H1 (cell line): ENCODE measurements around the gene THRB. TPM values are rescaled to one million over a fixed set of nuclear protein-coding genes. Genes with fewer than 3 reads are reported as not detected.

ENCODE experiments used
- CTCF ChIA-PET: fragments of 300-600 bp; sonication (Branson Sonifier 250); formaldehyde crosslinking; loops from one replicate; lab custom pipeline; 2021; ENCODE audit not compliant: partially characterized antibody; lab: Charles Lee
- POLR2A ChIA-PET: fragments of 300-600 bp; sonication (Branson Sonifier 250); formaldehyde crosslinking; loops from one replicate; lab custom pipeline; 2021; ENCODE audit warnings: inconsistent platforms; ENCODE audit not compliant: partially characterized antibody; lab: Charles Lee
- DNase-seq, 2 experiments: peaks; one replicate each; pipeline versions ENCODE4 v3.0.0 to v3.0.0-alpha.2; 2010 to 2022; ENCODE audit warnings: low spot score in 2 of 2, low read depth in 1 of 2, mixed read lengths in 1 of 2
- FAIRE-seq: peaks from 2 replicates; lab custom pipeline; 2011; peaks lifted over from hg19 to GRCh38; lab: Jason Lieb, UNC
- H2AFZ ChIP-seq: 2 replicates; pipeline ENCODE4 v1.8.1; 2012; ENCODE audit warnings: low read length, inconsistent platforms
- H2AK5ac ChIP-seq: 2 replicates; pipeline ENCODE4 v1.6.1; 2013; ENCODE audit warnings: low read depth, low read length
- H2BK120ac ChIP-seq: replicated peaks from 2 replicates; pipeline ENCODE3; 2013; ENCODE audit warnings: low read depth, low read length, inconsistent platforms
- H2BK12ac ChIP-seq: 2 replicates; pipeline ENCODE4 v1.6.1; 2013; ENCODE audit warnings: low read depth, low read length
- H2BK15ac ChIP-seq: 2 replicates; pipeline ENCODE4 v1.6.1; 2013; ENCODE audit warnings: low read length
- H2BK20ac ChIP-seq: 2 replicates; pipeline ENCODE4 v1.6.1; 2013; ENCODE audit warnings: low read length
- H2BK5ac ChIP-seq: 2 replicates; pipeline ENCODE4 v1.6.1; 2013; ENCODE audit warnings: low read depth, low read length
- H3K14ac ChIP-seq: 2 replicates; pipeline ENCODE4 v1.6.1; 2013; ENCODE audit warnings: inconsistent platforms; ENCODE audit not compliant: insufficient read length
- H3K18ac ChIP-seq: 2 replicates; pipeline ENCODE4 v1.6.1; 2013; ENCODE audit warnings: low read length; ENCODE audit errors: extremely low read depth
- H3K23ac ChIP-seq: 2 replicates; pipeline ENCODE4 v1.6.1; 2013; ENCODE audit warnings: inconsistent platforms; ENCODE audit not compliant: insufficient read length
- H3K23me2 ChIP-seq: 2 replicates; pipeline ENCODE4 v1.6.1; 2013; ENCODE audit warnings: low read depth, low read length
- H3K27ac ChIP-seq: 2 replicates; pipeline ENCODE4 v1.6.1; 2011; ENCODE audit warnings: low read depth, low read length, inconsistent platforms
- H3K27me3 ChIP-seq, 4 experiments: replicated peaks in 1 of 4; 1 replicate in 1 of 4; 2 replicates in 3 of 4; pipeline versions ENCODE4 v1.6.1 to v1.8.1; 2011 to 2013; ENCODE audit warnings: low read length in 3 of 4, mild to moderate bottlenecking in 3 of 4, inconsistent platforms in 2 of 4, mixed read lengths in 2 of 4, moderate library complexity in 1 of 4; ENCODE audit not compliant: control insufficient read depth in 3 of 4, insufficient read depth in 3 of 4; ENCODE audit errors: extremely low read depth in 1 of 4
- H3K36me3 ChIP-seq, 4 experiments: 2 replicates each; pipeline versions ENCODE4 v1.6.1 to v1.8.1; 2011 to 2013; ENCODE audit warnings: mild to moderate bottlenecking in 4 of 4, low read length in 3 of 4, moderate library complexity in 2 of 4, control low read depth in 1 of 4, inconsistent platforms in 1 of 4; ENCODE audit not compliant: insufficient read depth in 4 of 4, control insufficient read depth in 2 of 4
- H3K4ac ChIP-seq: replicated peaks from 2 replicates; pipeline ENCODE3; 2013; ENCODE audit warnings: low read length, low read depth, mixed read lengths, inconsistent platforms; ENCODE audit not compliant: insufficient read length
- H3K4me1 ChIP-seq, 4 experiments: replicated peaks in 1 of 4; 1 replicate in 1 of 4; 2 replicates in 3 of 4; pipeline versions ENCODE4 v1.6.1 to v1.8.1; 2011 to 2013; ENCODE audit warnings: low read length in 3 of 4, inconsistent platforms in 2 of 4, mixed read lengths in 1 of 4; ENCODE audit not compliant: insufficient read depth in 4 of 4, control insufficient read depth in 3 of 4
- H3K4me2 ChIP-seq, 2 experiments: 2 replicates each; pipeline versions ENCODE4 v1.6.1 to v1.8.1; 2011 to 2013; ENCODE audit warnings: low read depth in 2 of 2, low read length in 2 of 2, control low read depth in 1 of 2, inconsistent platforms in 1 of 2, mild to moderate bottlenecking in 1 of 2; ENCODE audit not compliant: insufficient read depth in 1 of 2
- H3K4me3 ChIP-seq, 4 experiments: fragments of 200-600, 300-600 bp in 1 of 4; sonication (generic), shearing (Covaris generic), sonication (Bioruptor Twin) in 1 of 4; 2 replicates each; pipeline versions ENCODE4 v1.5.1 to v1.8.1; 2011 to 2016; ENCODE audit warnings: low read length in 4 of 4, low read depth in 3 of 4, control low read depth in 2 of 4, inconsistent platforms in 2 of 4, mild to moderate bottlenecking in 2 of 4, mixed read lengths in 1 of 4, moderate library complexity in 1 of 4; ENCODE audit not compliant: insufficient read depth in 2 of 4; ENCODE audit errors: extremely low read depth in 1 of 4
- H3K56ac ChIP-seq: replicated peaks from 2 replicates; pipeline ENCODE3; 2013; ENCODE audit warnings: low read depth, mild to moderate bottlenecking, mixed read lengths, low read length, inconsistent platforms; ENCODE audit not compliant: insufficient read length
- H3K79me1 ChIP-seq: 2 replicates; pipeline ENCODE4 v1.6.1; 2013; ENCODE audit warnings: low read depth, low read length, control low read depth
- H3K79me2 ChIP-seq, 2 experiments: 2 replicates each; pipeline versions ENCODE4 v1.6.1 to v1.8.1; 2012 to 2013; ENCODE audit warnings: low read length in 2 of 2, mild to moderate bottlenecking in 2 of 2, inconsistent platforms in 1 of 2; ENCODE audit not compliant: insufficient read depth in 2 of 2, control insufficient read depth in 1 of 2
- H3K9ac ChIP-seq, 4 experiments: replicated peaks in 1 of 4; 1 replicate in 1 of 4; 2 replicates in 3 of 4; pipeline versions ENCODE4 v1.6.1 to v1.8.1; 2011 to 2013; ENCODE audit warnings: low read depth in 3 of 4, low read length in 3 of 4, control low read depth in 2 of 4, mild to moderate bottlenecking in 2 of 4, moderate library complexity in 2 of 4, inconsistent platforms in 1 of 4; ENCODE audit errors: extremely low read depth in 1 of 4
- H3K9me3 ChIP-seq, 2 experiments: 2 replicates each; pipeline versions ENCODE4 v1.6.1 to v1.8.1; 2012 to 2013; ENCODE audit warnings: mild to moderate bottlenecking in 2 of 2, moderate library complexity in 2 of 2, control low read depth in 1 of 2, inconsistent platforms in 1 of 2, low read depth in 1 of 2, low read length in 1 of 2, mixed read lengths in 1 of 2; ENCODE audit not compliant: insufficient read depth in 2 of 2
- H4K20me1 ChIP-seq, 2 experiments: replicated peaks in 1 of 2; 2 replicates each; pipeline versions ENCODE3 to v1.8.1; 2011 to 2013; ENCODE audit warnings: inconsistent platforms in 2 of 2, low read length in 2 of 2, mild to moderate bottlenecking in 1 of 2; ENCODE audit not compliant: insufficient read depth in 2 of 2, control insufficient read depth in 1 of 2
- H4K5ac ChIP-seq: 2 replicates; pipeline ENCODE4 v1.6.1; 2013; ENCODE audit warnings: low read length, low read depth, mixed read lengths, inconsistent platforms; ENCODE audit not compliant: insufficient read length
- H4K8ac ChIP-seq: 2 replicates; pipeline ENCODE4 v1.8.0; 2013; ENCODE audit warnings: mild to moderate bottlenecking, moderate library complexity, low read length, inconsistent platforms; ENCODE audit not compliant: insufficient read depth; ENCODE audit errors: extremely low read depth
- H4K91ac ChIP-seq: replicated peaks from 2 replicates; pipeline ENCODE3; 2013; ENCODE audit warnings: low read length, mixed read lengths, inconsistent platforms; ENCODE audit not compliant: insufficient read length
- PHF8 ChIP-seq: fragments of 200-600 bp; sonication (generic); conservative IDR thresholded peaks from 2 replicates; pipeline ENCODE4 v1.7.1; 2012; ENCODE audit warnings: low read depth, mild to moderate bottlenecking, inconsistent platforms, low read length, moderate library complexity
- RBBP5 ChIP-seq: IDR thresholded peaks from 2 replicates; pipeline ENCODE4 v1.7.1; 2012; ENCODE audit warnings: low read depth, mild to moderate bottlenecking, inconsistent platforms, low read length, moderate library complexity, borderline replicate concordance
- SIX5 ChIP-seq: IDR thresholded peaks from 2 replicates; pipeline ENCODE4 v1.6.1; 2011; ENCODE audit warnings: mild to moderate bottlenecking, low read depth, low read length
- TAF7 ChIP-seq: optimal IDR thresholded peaks from 2 replicates; pipeline ENCODE3; 2011; ENCODE audit warnings: low read depth, mild to moderate bottlenecking, inconsistent platforms, low read length, moderate library complexity, borderline replicate concordance
- WGBS, 2 experiments: shearing (Covaris generic) in 1 of 2; methylation state at CpG; one replicate each; pipeline versions ENCODE4 v1.1.6 to v1.1.7; 2013 to 2015; ENCODE audit warnings: low lambda C conversion rate in 2 of 2, mixed read lengths in 2 of 2, inconsistent platforms in 1 of 2, low coverage in 1 of 2, missing lambda C conversion rate in 1 of 2; ENCODE audit not compliant: insufficient replicate concordance in 2 of 2, insufficient coverage in 1 of 2, insufficient read length in 1 of 2; ENCODE audit errors: extremely low coverage in 1 of 2, missing lambda C conversion rate in 1 of 2; 5-methylcytosine and 5-hydroxymethylcytosine counted together
- polyA plus RNA-seq, 7 experiments: library from polyadenylated mRNA; depleted of rRNA in 3 of 7; stranded (reverse) in 5 of 7; unstranded in 2 of 7; fragments of >200 nt in 5 of 7; fragments of 200-250 nt in 2 of 7; gene quantifications; 1 replicate in 5 of 7; 2 replicates in 1 of 7; 4 replicates in 1 of 7; pipeline versions ENCODE4 v1.2.1 to v1.2.3, GENCODE V29; 2011 to 2013; ENCODE audit warnings: missing spikeins in 2 of 7, mixed read lengths in 2 of 7
- total RNA-seq: library from RNA; stranded (reverse); fragmentation: NEBNext Ultra II Directional; extraction: Animal tissue kit (Norgen Biotek cat#: 25700); gene quantifications from 2 replicates; pipeline ENCODE4 v1.2.1, GENCODE V29; 2021
- TF ChIP-seq, protein P1 (sequence below): IDR thresholded peaks from 2 replicates; pipeline ENCODE4 v1.6.1; 2012; ENCODE audit warnings: low read length, inconsistent platforms

The THRB gene
- total and polyA plus RNA-seq, 2 of the 8 experiments (the other 6 are each of a cell fraction or from before 2014, with no cell fraction given) = 0.98 to 3.9 TPM

DNA sequence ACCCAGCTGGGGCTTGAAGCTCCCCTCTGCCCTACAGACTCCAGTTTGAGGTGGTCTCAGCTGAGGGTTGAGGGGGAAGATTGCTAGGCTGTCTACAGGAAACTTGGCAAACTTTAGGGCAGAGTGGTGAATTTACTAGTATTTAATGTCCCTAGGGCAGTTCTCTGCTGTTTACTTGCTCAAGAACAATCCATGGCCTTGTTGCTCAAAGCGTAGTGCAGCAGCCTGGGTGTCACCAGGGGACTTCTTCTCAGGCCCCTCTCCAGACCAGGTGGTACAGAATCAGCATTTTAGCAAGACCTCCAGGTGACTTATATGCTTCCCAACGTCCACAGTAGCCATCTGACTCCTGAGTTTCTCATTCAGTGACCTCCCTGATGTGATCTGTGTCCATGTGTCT lies 360.7 kb downstream of the THRB start:
- no peak overlapping the region for H2BK12ac ChIP-seq
- POLR2A ChIA-PET = interaction anchor here (1.2 kb wide), 1 partner anchor 29 kb away, joined by 3 read pairs; no protein-coding TSS in a partner anchor
- H3K23me2 ChIP-seq = no peaks in the 10 kb centered on the region
- CTCF ChIA-PET = interaction anchor here (1.4 kb wide), 1 partner anchor 15 kb away, joined by 4 read pairs; no protein-coding TSS in a partner anchor
- TF ChIP-seq, protein P1, sequence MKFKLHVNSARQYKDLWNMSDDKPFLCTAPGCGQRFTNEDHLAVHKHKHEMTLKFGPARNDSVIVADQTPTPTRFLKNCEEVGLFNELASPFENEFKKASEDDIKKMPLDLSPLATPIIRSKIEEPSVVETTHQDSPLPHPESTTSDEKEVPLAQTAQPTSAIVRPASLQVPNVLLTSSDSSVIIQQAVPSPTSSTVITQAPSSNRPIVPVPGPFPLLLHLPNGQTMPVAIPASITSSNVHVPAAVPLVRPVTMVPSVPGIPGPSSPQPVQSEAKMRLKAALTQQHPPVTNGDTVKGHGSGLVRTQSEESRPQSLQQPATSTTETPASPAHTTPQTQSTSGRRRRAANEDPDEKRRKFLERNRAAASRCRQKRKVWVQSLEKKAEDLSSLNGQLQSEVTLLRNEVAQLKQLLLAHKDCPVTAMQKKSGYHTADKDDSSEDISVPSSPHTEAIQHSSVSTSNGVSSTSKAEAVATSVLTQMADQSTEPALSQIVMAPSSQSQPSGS = no peak
- TF ChIP-seq TAF7 (no peak), RBBP5 (no peak), PHF8 (no peak), SIX5 (no peak)
- no peak overlapping the region for H4K8ac ChIP-seq
- H3K4ac ChIP-seq = no peak overlapping the region
- H4K5ac ChIP-seq = no peak overlapping the region
- no peak overlapping the region for H3K9ac ChIP-seq
- no peak overlapping the region for H2BK15ac ChIP-seq
- H3K79me2 ChIP-seq = no peaks in the 10 kb centered on the region
- no peaks in the 10 kb centered on the region for H3K4me1 ChIP-seq
- H3K4me2 ChIP-seq = no peak overlapping the region
- 90% methylated on average over 2 of the region's 2 CpGs; no CpG with 5 or more reads in 1 of the 2 experiments for WGBS, 2 experiments
- H3K18ac ChIP-seq = no peak overlapping the region
- no peak overlapping the region for H3K27ac ChIP-seq
- no peak overlapping the region for H3K4me3 ChIP-seq
- no peaks in the 10 kb centered on the region for H3K9me3 ChIP-seq
- no peak overlapping the region for H3K14ac ChIP-seq
- no peaks in the 10 kb centered on the region for H4K20me1 ChIP-seq
- no peak overlapping the region for H2BK120ac ChIP-seq
- no peak overlapping the region for H4K91ac ChIP-seq
- H3K36me3 ChIP-seq = no peaks in the 10 kb centered on the region
- H2BK20ac ChIP-seq = no peak overlapping the region
- no peak overlapping the region for H3K56ac ChIP-seq
- H2BK5ac ChIP-seq = no peak overlapping the region
- no peak overlapping the region for H2AK5ac ChIP-seq
- no peak overlapping the region for H3K23ac ChIP-seq
- DNase-seq = no peak
- no peaks in the 10 kb centered on the region for H3K27me3 ChIP-seq
- H2AFZ ChIP-seq = no peak overlapping the region
- no peaks in the 10 kb centered on the region for H3K79me1 ChIP-seq
- FAIRE-seq = no peak
